GM12801 (cell line): ENCODE results near the gene BCDIN3D.

ENCODE experiments used
- CTCF ChIP-seq: IDR thresholded peaks from one replicate; pipeline ENCODE4 v1.5.1; 2011; ENCODE audit warnings: control low read depth; ENCODE audit not compliant: insufficient read length; ENCODE audit errors: extremely low read depth

Gene BCDIN3D

GRCh38 chr12:49825971-49826421 is 16.9 kb downstream of the BCDIN3D start:
- TF ChIP-seq CTCF = no peak

- TF ChIP-seq CTCF = no peak
Measured at GRCh38 chr12:49825360-49825970, 17.4 kb downstream of the BCDIN3D start.

GRCh38 chr12:49824895-49825294 is 18.0 kb downstream of the BCDIN3D start:
- TF ChIP-seq CTCF = no peak

- no peak for TF ChIP-seq CTCF
Measured at GRCh38 chr12:49824416-49824815, 18.5 kb downstream of the BCDIN3D start.

- no peak for TF ChIP-seq CTCF
Measured at GRCh38 chr12:49823951-49824350, 19.0 kb downstream of the BCDIN3D start.

- TF ChIP-seq CTCF = no peak
Measured at GRCh38 chr12:49823350-49823749, 19.6 kb downstream of the BCDIN3D start.

GRCh38 chr12:49821373-49822287 is 21.3 kb downstream of the BCDIN3D start:
- no peak for TF ChIP-seq CTCF
